Measurements from ENCODE around the gene IFI35. TPM values are rescaled to one million over a fixed set of nuclear protein-coding genes. Genes with fewer than 3 reads are reported as not detected.

The IFI35 gene
- total RNA-seq, 2 experiments from 2014 or later = 107 to 110 TPM

- Mint-ChIP-seq H3K36me3 (ENCODE audit: low read depth) (peaks cover 19% of the 10 kb centered on the region), H3K4me3 (no peak overlapping the region), H3K27me3 (ENCODE audit: low read depth) (peaks cover 3% of the 10 kb centered on the region), H3K9me3 (ENCODE audit: insufficient read depth) (no peaks in the 10 kb centered on the region), H3K27ac (no peak overlapping the region), H3K4me1 (ENCODE audit: low read depth) (peaks cover 36% of the 10 kb centered on the region)
- peak; percentile 54 for ATAC-seq
- ChIA-PET POLR2A (interaction anchor here (0.6 to 1.9 kb wide), 2 partner anchors 20 to 459 kb away, joined by 3 to 12 read pairs; partner anchors contain the start of gene RPL27), CTCF (interaction anchor here (1.0 kb wide), 1 partner anchor 13 kb away, joined by 3 read pairs; no protein-coding TSS in a partner anchor)
- peak; percentile 56 for DNase-seq
Measured at GRCh38 chr17:43018008-43018853, 11.6 kb downstream of the IFI35 start.

- Mint-ChIP-seq H3K4me1 (ENCODE audit: low read depth) (peaks cover 36% of the 10 kb centered on the region), H3K9me3 (ENCODE audit: insufficient read depth) (no peaks in the 10 kb centered on the region), H3K4me3 (no peak overlapping the region), H3K27me3 (ENCODE audit: low read depth) (peaks cover 3% of the 10 kb centered on the region), H3K27ac (no peak overlapping the region), H3K36me3 (ENCODE audit: low read depth) (peaks cover 14% of the 10 kb centered on the region)
- no peak for DNase-seq
- ChIA-PET POLR2A (interaction anchor here (0.5 to 1.9 kb wide), 4 partner anchors 21 to 1245 kb away, joined by 3 to 12 read pairs (median 3); partner anchors contain the start of gene RPL27), CTCF (interaction anchor here (1.0 kb wide), 1 partner anchor 12 kb away, joined by 3 read pairs; no protein-coding TSS in a partner anchor)
- ATAC-seq = peak; percentile 10
Measured at GRCh38 chr17:43018932-43019331, 12.3 kb downstream of the IFI35 start.

GRCh38 chr17:43019418-43019817 is 12.8 kb downstream of the IFI35 start:
- ChIA-PET POLR2A (interaction anchor here (0.5 to 1.9 kb wide), 3 partner anchors 21 to 1245 kb away, joined by 3 to 12 read pairs (median 3); partner anchors contain the start of gene RPL27), CTCF (interaction anchor here (1.0 kb wide), 1 partner anchor 12 kb away, joined by 3 read pairs; no protein-coding TSS in a partner anchor)
- no peak overlapping the region for H3K4me3 Mint-ChIP-seq
- peaks cover 11% of the 10 kb centered on the region for H3K36me3 Mint-ChIP-seq (ENCODE audit: low read depth)
- no peak for DNase-seq
- peaks cover 38% of the 10 kb centered on the region for H3K4me1 Mint-ChIP-seq (ENCODE audit: low read depth)
- no peaks in the 10 kb centered on the region for H3K9me3 Mint-ChIP-seq (ENCODE audit: insufficient read depth)
- H3K27me3 Mint-ChIP-seq (ENCODE audit: low read depth) = peaks cover 6% of the 10 kb centered on the region
- no peak overlapping the region for H3K27ac Mint-ChIP-seq
- ATAC-seq = no peak

- no peak for ATAC-seq
- H3K27me3 Mint-ChIP-seq (ENCODE audit: low read depth) = peaks cover 10% of the 10 kb centered on the region
- H3K9me3 Mint-ChIP-seq (ENCODE audit: insufficient read depth) = no peaks in the 10 kb centered on the region
- peaks cover 5% of the 10 kb centered on the region for H3K36me3 Mint-ChIP-seq (ENCODE audit: low read depth)
- DNase-seq = no peak
- ChIA-PET CTCF (no interaction called here), POLR2A (interaction anchor here (1.9 kb wide), 1 partner anchor 22 kb away, joined by 12 read pairs; the partner anchor contains the start of gene RPL27)
- H3K4me3 Mint-ChIP-seq = no peak overlapping the region
- H3K4me1 Mint-ChIP-seq (ENCODE audit: low read depth) = peaks cover 39% of the 10 kb centered on the region
- H3K27ac Mint-ChIP-seq = no peak overlapping the region
Measured at GRCh38 chr17:43020030-43020621, 13.5 kb downstream of the IFI35 start.

- ChIA-PET CTCF (no interaction called here), POLR2A (interaction anchor here (0.9 to 1.4 kb wide), 3 partner anchors 12 to 294 kb away, joined by 3 to 5 read pairs (median 3); partner anchors contain the start of gene RPL27)
- DNase-seq = no peak
- Mint-ChIP-seq H3K4me3 (peak overlapping the region; percentile 84), H3K4me1 (ENCODE audit: low read depth) (peaks cover 42% of the 10 kb centered on the region), H3K36me3 (ENCODE audit: low read depth) (peaks cover under 1% of the 10 kb centered on the region), H3K27me3 (ENCODE audit: low read depth) (peaks cover 15% of the 10 kb centered on the region), H3K9me3 (ENCODE audit: insufficient read depth) (no peaks in the 10 kb centered on the region), H3K27ac (no peak overlapping the region)
- no peak for ATAC-seq
Measured at GRCh38 chr17:43020789-43021740, 14.5 kb downstream of the IFI35 start.

GRCh38 chr17:43021741-43022512 is 15.3 kb downstream of the IFI35 start, which contains the start of gene VAT1:
TSS of gene VAT1 (minus strand) at chr17:43022385. CDS start at chr17:43022322, 63 bp downstream.
- no peaks in the 10 kb centered on the region for H3K9me3 Mint-ChIP-seq (ENCODE audit: insufficient read depth)
- H3K27me3 Mint-ChIP-seq (ENCODE audit: low read depth) = peaks cover 20% of the 10 kb centered on the region
- DNase-seq (peak; percentile 68), ATAC-seq (peak; percentile 63)
- H3K27ac Mint-ChIP-seq = peak within 1 kb of the TSS; percentile 52
- peaks cover 42% of the 10 kb centered on the region for H3K4me1 Mint-ChIP-seq (ENCODE audit: low read depth)
- H3K4me3 Mint-ChIP-seq = peak within 1 kb of the TSS; percentile 84
- no peaks in the 10 kb centered on the region for H3K36me3 Mint-ChIP-seq (ENCODE audit: low read depth)
- CTCF ChIA-PET = no interaction called here
- POLR2A ChIA-PET = interaction anchor here (0.9 to 1.4 kb wide), 3 partner anchors 11 to 294 kb away, joined by 3 to 5 read pairs (median 3); partner anchors contain the start of gene RPL27

- no peaks in the 10 kb centered on the region for H3K36me3 Mint-ChIP-seq (ENCODE audit: low read depth)
- H3K4me1 Mint-ChIP-seq (ENCODE audit: low read depth) = peaks cover 28% of the 10 kb centered on the region
- no peaks in the 10 kb centered on the region for H3K9me3 Mint-ChIP-seq (ENCODE audit: insufficient read depth)
- peaks cover 22% of the 10 kb centered on the region for H3K27me3 Mint-ChIP-seq (ENCODE audit: low read depth)
- DNase-seq = peak; percentile 85
- ChIA-PET POLR2A (interaction anchor here (0.5 to 1.6 kb wide), 10 partner anchors 12 to 291 kb away, joined by 3 to 16 read pairs (median 4); partner anchors contain the start of genes BRCA1, NBR1, RPL27 and TMEM106A), CTCF (interaction anchor here (0.8 to 1.2 kb wide), 6 partner anchors 18 to 458 kb away, joined by 3 to 7 read pairs (median 3); partner anchors contain the start of genes IFI35, RPL27 and TMEM106A)
- H3K4me3 Mint-ChIP-seq = peak within 1 kb of the TSS; percentile 76
- ATAC-seq = peak; percentile 68
- peak within 1 kb of the TSS; percentile 52 for H3K27ac Mint-ChIP-seq
Measured at GRCh38 chr17:43024407-43025289, 18.1 kb downstream of the IFI35 start, which contains the start of gene RND2. TSS of gene RND2 (plus strand) at chr17:43025231. CDS start at chr17:43025348, 117 bp downstream.

- ATAC-seq (no peak), DNase-seq (no peak)
- Mint-ChIP-seq H3K36me3 (ENCODE audit: low read depth) (no peaks in the 10 kb centered on the region), H3K4me1 (ENCODE audit: low read depth) (peaks cover 21% of the 10 kb centered on the region), H3K9me3 (ENCODE audit: insufficient read depth) (no peaks in the 10 kb centered on the region), H3K27me3 (ENCODE audit: low read depth) (peaks cover 22% of the 10 kb centered on the region), H3K27ac (peak overlapping the region; percentile 52), H3K4me3 (peak overlapping the region; percentile 48)
- CTCF ChIA-PET = interaction anchor here (1.0 kb wide), 1 partner anchor 182 kb away, joined by 4 read pairs; no protein-coding TSS in a partner anchor
- POLR2A ChIA-PET = interaction anchor here (0.5 to 1.6 kb wide), 4 partner anchors 16 to 290 kb away, joined by 3 to 16 read pairs (median 9); partner anchors contain the start of genes BRCA1 and RPL27
Measured at GRCh38 chr17:43025290-43025657, 18.7 kb downstream of the IFI35 start.

- no peak for DNase-seq
- CTCF ChIA-PET = interaction anchor here (1.2 kb wide), 1 partner anchor 15 kb away, joined by 3 read pairs; no protein-coding TSS in a partner anchor
Measured at GRCh38 chr17:43025766-43026537, 19.4 kb downstream of the IFI35 start.

More at GRCh38 chr17:43025766-43026537, 19.4 kb downstream of the IFI35 start:
- no peak for ATAC-seq
- Mint-ChIP-seq H3K4me3 (no peak overlapping the region), H3K27me3 (ENCODE audit: low read depth) (peaks cover 22% of the 10 kb centered on the region), H3K4me1 (ENCODE audit: low read depth) (peaks cover 19% of the 10 kb centered on the region), H3K9me3 (ENCODE audit: insufficient read depth) (no peaks in the 10 kb centered on the region), H3K36me3 (ENCODE audit: low read depth) (no peaks in the 10 kb centered on the region), H3K27ac (no peak overlapping the region)
- POLR2A ChIA-PET = interaction anchor here (0.5 kb wide), 1 partner anchor 17 kb away, joined by 3 read pairs; no protein-coding TSS in a partner anchor
